GM20000 (cell line): ENCODE data around the gene RAPGEF4.

Experiments used
- DNase-seq: peaks from one replicate; pipeline ENCODE4 v3.0.0; 2012; ENCODE audit warnings: low spot score
- TF ChIP-seq, protein P1 (sequence below): IDR thresholded peaks from 2 replicates; pipeline ENCODE4 v1.5.1; 2012; ENCODE audit warnings: mild to moderate bottlenecking, control low read depth; ENCODE audit errors: extremely low read depth, missing control alignments

RAPGEF4 gene

DNA sequence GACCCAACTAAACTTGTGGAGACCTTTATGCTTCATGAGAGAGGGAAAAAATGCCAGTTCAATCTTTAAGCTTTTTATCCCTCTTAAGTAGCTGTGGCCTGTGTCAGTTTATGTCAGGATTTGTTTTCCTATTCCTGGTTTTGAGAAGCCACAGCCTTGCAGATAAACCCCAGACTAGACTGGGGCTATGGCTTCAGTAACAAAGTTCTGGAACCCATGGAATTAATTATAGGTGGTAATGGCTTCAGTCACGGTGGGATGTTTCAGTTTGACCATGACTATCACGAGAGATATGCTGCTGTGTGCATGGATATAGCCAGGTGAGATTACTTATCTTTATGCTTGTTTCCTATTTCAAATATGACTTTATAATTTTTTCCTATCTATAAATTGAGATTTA, 134.8 kb downstream of the RAPGEF4 start:
- DNase-seq, result no peak
- TF ChIP-seq, protein P1, sequence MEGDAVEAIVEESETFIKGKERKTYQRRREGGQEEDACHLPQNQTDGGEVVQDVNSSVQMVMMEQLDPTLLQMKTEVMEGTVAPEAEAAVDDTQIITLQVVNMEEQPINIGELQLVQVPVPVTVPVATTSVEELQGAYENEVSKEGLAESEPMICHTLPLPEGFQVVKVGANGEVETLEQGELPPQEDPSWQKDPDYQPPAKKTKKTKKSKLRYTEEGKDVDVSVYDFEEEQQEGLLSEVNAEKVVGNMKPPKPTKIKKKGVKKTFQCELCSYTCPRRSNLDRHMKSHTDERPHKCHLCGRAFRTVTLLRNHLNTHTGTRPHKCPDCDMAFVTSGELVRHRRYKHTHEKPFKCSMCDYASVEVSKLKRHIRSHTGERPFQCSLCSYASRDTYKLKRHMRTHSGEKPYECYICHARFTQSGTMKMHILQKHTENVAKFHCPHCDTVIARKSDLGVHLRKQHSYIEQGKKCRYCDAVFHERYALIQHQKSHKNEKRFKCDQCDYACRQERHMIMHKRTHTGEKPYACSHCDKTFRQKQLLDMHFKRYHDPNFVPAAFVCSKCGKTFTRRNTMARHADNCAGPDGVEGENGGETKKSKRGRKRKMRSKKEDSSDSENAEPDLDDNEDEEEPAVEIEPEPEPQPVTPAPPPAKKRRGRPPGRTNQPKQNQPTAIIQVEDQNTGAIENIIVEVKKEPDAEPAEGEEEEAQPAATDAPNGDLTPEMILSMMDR, result no peak

DNA sequence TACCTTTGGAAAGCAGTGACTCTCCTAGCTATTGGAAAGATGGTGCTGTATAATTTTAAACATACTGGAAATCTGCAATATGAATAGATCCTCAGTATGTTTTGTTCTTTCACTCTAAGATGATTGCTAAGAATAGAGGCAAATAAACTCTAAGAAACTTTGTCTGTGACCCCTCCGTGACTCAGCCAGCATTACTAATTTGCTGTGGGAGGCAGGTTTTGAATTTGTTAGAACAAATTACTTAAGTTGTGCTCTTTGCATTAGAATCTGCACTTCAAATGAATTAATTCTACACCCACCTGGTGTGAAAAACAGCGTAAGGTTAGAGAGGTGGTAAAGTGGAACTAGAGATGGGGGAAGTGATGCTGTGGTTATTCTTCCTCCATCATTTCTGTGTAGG, 142.2 kb downstream of the RAPGEF4 start:
- TF ChIP-seq, protein P1, result no peak
- DNase-seq, result no peak

DNA sequence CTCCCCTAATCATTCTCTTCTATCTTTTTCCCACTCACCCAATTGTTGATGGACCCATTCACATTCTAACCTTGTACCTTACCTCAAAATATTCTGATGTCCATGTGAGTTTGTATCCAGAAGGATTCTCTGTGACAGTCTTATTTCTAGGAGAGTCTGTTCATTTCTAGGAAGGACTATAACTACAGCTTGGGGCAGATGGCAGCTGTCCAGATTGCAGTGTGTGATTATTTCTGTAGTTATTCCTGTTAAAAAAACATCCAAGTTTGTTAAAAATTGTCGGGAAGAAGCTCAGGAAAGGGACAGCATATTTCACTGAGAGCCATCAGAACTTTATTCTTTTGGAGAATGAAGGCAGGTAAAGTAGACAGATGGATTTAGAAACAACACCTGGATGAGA, 142.6 kb downstream of the RAPGEF4 start:
- TF ChIP-seq, protein P1, result no peak
- no peak for DNase-seq

DNA sequence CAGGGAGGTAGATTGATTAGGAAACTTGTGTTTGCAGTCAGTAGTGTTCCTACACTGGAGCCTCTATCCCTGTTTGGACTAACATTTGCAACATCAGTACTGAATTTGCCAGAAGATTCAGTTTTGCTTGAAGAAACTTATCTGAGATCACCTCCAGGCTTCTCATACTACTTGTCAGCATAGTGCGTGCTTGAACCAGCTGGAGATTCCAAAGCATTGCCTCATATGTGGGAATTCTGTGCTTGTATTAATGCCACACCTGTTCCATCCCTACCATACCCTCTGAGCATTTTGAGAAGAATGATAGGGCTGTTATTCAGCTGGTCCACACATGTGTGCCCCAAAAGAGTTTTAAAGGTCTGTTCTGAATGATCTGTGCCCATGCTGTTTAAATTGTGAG, 148.7 kb downstream of the RAPGEF4 start:
- TF ChIP-seq, protein P1, result no peak
- no peak for DNase-seq

DNA sequence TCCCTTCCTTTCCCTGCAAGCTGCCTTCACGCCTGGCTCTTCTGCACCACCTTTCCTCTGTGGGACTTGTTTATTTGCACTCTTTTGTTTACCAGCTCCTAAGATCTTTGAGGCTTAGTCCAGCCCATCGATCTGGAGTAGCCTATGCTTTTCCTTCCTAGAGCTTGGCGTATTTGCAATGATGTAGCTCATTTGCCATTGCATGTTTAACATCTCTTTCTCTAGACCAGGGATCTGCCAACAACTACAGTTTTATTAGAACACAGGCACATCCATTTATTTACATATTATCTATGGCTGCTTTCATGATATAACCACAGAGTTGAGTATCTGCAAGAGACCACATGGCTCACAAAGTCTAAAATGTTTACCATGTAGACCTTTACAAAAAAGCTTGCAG, 150.4 kb downstream of the RAPGEF4 start:
- DNase-seq, result no peak
- TF ChIP-seq, protein P1, result no peak

DNA sequence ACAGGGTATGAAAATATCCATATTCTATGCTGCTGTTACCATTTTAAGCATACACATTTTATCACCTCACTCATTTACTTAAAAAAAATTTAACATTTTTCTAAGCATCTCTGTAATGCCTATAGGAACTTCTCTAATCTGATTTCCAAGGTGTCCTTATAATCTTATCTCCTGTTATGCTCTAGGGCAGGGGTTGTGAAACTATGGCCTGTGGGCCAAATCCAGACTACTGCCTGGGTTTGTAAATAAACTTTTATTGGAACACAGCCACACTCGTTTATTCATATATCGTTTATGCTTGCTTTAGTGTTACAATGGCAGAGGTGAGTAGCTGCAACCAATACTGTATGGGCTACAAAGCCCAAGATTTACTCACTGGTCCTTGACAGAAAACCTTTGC, 151.6 kb downstream of the RAPGEF4 start:
- TF ChIP-seq, protein P1, result no peak
- no peak for DNase-seq

DNA sequence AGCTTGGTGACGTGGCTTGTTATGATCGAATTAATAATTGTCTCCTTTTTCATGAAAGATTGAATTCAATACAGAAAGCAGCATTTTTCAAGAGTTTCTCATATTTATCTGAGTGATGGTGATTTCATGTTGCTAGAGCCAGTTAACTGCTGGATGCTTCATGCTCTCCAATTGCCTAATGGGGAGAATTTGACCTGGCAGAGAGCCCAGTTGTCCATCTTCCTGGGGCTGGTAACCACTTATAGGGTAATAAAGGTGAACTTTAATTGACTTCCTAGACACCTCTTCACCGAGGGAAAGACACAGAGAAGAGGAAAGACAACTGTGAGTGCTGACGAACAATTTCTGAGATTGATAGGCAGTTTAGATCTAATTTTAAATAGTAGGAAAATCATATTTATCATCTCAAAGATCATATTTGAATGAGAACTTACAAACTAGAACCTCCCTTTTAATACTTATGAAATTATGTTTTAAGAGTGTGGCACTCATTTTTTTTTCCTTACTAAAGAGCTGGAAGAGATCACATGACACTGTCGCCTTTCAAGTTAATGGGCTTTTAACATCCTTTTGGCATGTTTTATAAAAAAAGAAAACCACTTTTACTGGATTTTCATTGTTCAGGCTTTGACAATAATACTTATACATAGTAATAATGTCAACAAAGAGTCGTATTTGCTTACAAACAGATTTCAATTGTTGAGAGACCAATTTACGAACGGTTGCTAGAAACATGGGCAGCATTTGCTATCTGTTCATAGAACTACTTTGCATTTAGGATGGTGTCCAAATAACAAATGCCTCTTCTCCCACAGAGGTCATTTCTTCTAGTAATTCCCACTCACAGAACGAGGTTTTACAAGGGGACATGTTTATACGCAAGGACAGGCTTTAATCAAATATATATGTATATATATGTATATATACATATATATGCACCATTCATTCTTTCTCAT, 153.3 kb downstream of the RAPGEF4 start:
- no peak for DNase-seq
- TF ChIP-seq, protein P1, result no peak
